Hematopoietic multipotent progenitor cell (in vitro differentiated cells): ENCODE results near the gene PTPRD. TPM values are rescaled to one million over a fixed set of nuclear protein-coding genes. Genes with fewer than 3 reads are reported as not detected.

ENCODE experiments used
- DNase-seq, 3 donors: peaks; one replicate each; pipeline ENCODE4 v3.0.0-alpha.2; 2011 to 2015; ENCODE audit warnings: low read depth in 2 of 3, low spot score in 2 of 3
- total RNA-seq: library from RNA; depleted of rRNA; stranded (reverse); fragments of >200 nt; gene quantifications from one replicate; pipeline ENCODE4 v1.2.3, GENCODE V29; 2012

PTPRD gene
- total RNA-seq, 1 donor, result 16.2 TPM

- no peak for DNase-seq
These were observed 695.4 kb downstream of the PTPRD start for GRCh38 chr9:9917400-9917799.

- DNase-seq, result no peak
These were observed 698.6 kb downstream of the PTPRD start for GRCh38 chr9:9914174-9914573.

GRCh38 chr9:9913276-9913832 lies 699.4 kb downstream of the PTPRD start:
- DNase-seq, result no peak

- DNase-seq, result peak in 2 of 3 donors; percentile 30 to 51
These were observed 700.3 kb downstream of the PTPRD start for GRCh38 chr9:9912459-9912858.

- DNase-seq, result peak in 1 of 3 donors; percentile 30
These were observed 707.1 kb downstream of the PTPRD start for GRCh38 chr9:9905736-9906135.

- peak in 2 of 3 donors; percentile 60 to 84 for DNase-seq
These were observed 708.8 kb downstream of the PTPRD start for GRCh38 chr9:9904041-9904440.

- no peak for DNase-seq
These were observed 711.2 kb downstream of the PTPRD start for GRCh38 chr9:9901624-9902023.

GRCh38 chr9:9893837-9894236 lies 719.0 kb downstream of the PTPRD start:
- DNase-seq, result no peak

GRCh38 chr9:9892217-9892616 lies 720.6 kb downstream of the PTPRD start:
- DNase-seq, result no peak

GRCh38 chr9:9881692-9882091 lies 731.1 kb downstream of the PTPRD start:
- no peak for DNase-seq

- peak in 1 of 3 donors; percentile 20 for DNase-seq
These were observed 738.5 kb downstream of the PTPRD start for GRCh38 chr9:9874270-9874669.

GRCh38 chr9:9862235-9862810 lies 750.5 kb downstream of the PTPRD start:
- DNase-seq, result peak in 1 of 3 donors; percentile 11

GRCh38 chr9:9855177-9856078 lies 757.4 kb downstream of the PTPRD start:
- no peak for DNase-seq

GRCh38 chr9:9847750-9848149 lies 765.1 kb downstream of the PTPRD start:
- DNase-seq, result no peak

- peak in 2 of 3 donors; percentile 32 to 71 for DNase-seq
These were observed 766.2 kb downstream of the PTPRD start for GRCh38 chr9:9846557-9846956.

GRCh38 chr9:9820436-9820835 lies 792.4 kb downstream of the PTPRD start:
- DNase-seq, result no peak

GRCh38 chr9:9819886-9820285 lies 792.9 kb downstream of the PTPRD start:
- no peak for DNase-seq

- DNase-seq, result no peak
These were observed 795.6 kb downstream of the PTPRD start for GRCh38 chr9:9817176-9817575.

GRCh38 chr9:9804109-9804508 lies 808.7 kb downstream of the PTPRD start:
- DNase-seq, result no peak

GRCh38 chr9:9799287-9799686 lies 813.5 kb downstream of the PTPRD start:
- DNase-seq, result no peak

GRCh38 chr9:9792144-9792857 lies 820.5 kb downstream of the PTPRD start:
- DNase-seq, result peak in 1 of 3 donors; percentile 36
